ENCODE results near the gene PRKCI. TPM values are rescaled to one million over a fixed set of nuclear protein-coding genes. Genes with fewer than 3 reads are reported as not detected.

Gene PRKCI
- total and polyA plus RNA-seq, 2 donors (not counting 1 experiment from before 2014, with no cell fraction given) = 1.8 to 11.1 TPM

GRCh38 chr3:170330366-170330765 lies 108.1 kb downstream of the PRKCI start:
- no peak overlapping the region for H3K4me3 ChIP-seq (ENCODE audit: control extremely low read depth in 1 of 5, extremely low read depth in 1 of 5, insufficient read depth in 1 of 5, low read depth in 2 of 5, low read length in 4 of 5)
- no peak for TF ChIP-seq EZH2 (IDR thresholded peaks at IDR 0.05; ENCODE audit: borderline replicate concordance, insufficient read depth, low read depth, low read length, poor library complexity, severe bottlenecking)
- no peak for TF ChIP-seq CTCF (IDR thresholded peaks at IDR 0.05)
- no peak overlapping the region for H3K4me2 ChIP-seq (replicated peaks; ENCODE audit: low read depth, low read length, poor library complexity, severe bottlenecking)
- ChIA-PET CTCF (no interaction called here), POLR2A (no interaction called here)
- no peaks in the 10 kb centered on the region for H3K27me3 ChIP-seq (replicated peaks in 1 of 4; ENCODE audit: control extremely low read depth in 1 of 4, control insufficient read depth in 3 of 4, insufficient read depth in 4 of 4, low read length in 3 of 4)
- H3K9me3 ChIP-seq (ENCODE audit: control extremely low read depth in 1 of 3, control insufficient read depth in 2 of 3, insufficient read depth in 1 of 3, low read length in 2 of 3) = peaks cover 0 to 9% (median 0%) of the 10 kb centered on the region in 3 donors
- intact Hi-C loops (cut with micrococcal nuclease) = no loop called here
- DNase-seq (no peak), ATAC-seq (ENCODE audit: low read depth) (no peak)
- 73% methylated on average over 4 of the region's 5 CpGs for WGBS (ENCODE audit: insufficient coverage)
- no peaks in the 10 kb centered on the region for H3K9me3 Mint-ChIP-seq (ENCODE audit: insufficient read depth)
- no peaks in the 10 kb centered on the region for H4K20me1 ChIP-seq (ENCODE audit: control insufficient read depth, insufficient read depth, low read length, poor library complexity, severe bottlenecking)
- no peak overlapping the region for H3K27ac ChIP-seq (ENCODE audit: low read length in 2 of 2)
- H3K27me3 Mint-ChIP-seq = no peaks in the 10 kb centered on the region
- no peak overlapping the region for H2AFZ ChIP-seq (ENCODE audit: insufficient read depth, low read depth, low read length, poor library complexity, severe bottlenecking)
- no peak overlapping the region for H3K9ac ChIP-seq (ENCODE audit: low read length)
- H3K27ac Mint-ChIP-seq = no peak overlapping the region
- H3K4me1 ChIP-seq (ENCODE audit: control insufficient read depth in 2 of 2, insufficient read depth in 2 of 2, low read length in 2 of 2) = peaks cover 13% of the 10 kb centered on the region in 2 donors
- H3K4me3 Mint-ChIP-seq = no peak overlapping the region
- no peaks in the 10 kb centered on the region for H3K79me2 ChIP-seq (ENCODE audit: control insufficient read depth, insufficient read depth, low read length)
- peaks cover 24% of the 10 kb centered on the region for H3K4me1 Mint-ChIP-seq
- no peaks in the 10 kb centered on the region for H3K36me3 ChIP-seq (replicated peaks in 1 of 2; ENCODE audit: control extremely low read depth in 1 of 2, control insufficient read depth in 1 of 2, extremely low read depth in 1 of 2, insufficient read depth in 2 of 2, low read length in 1 of 2)

- Mint-ChIP-seq H3K4me1 (peaks cover 21% of the 10 kb centered on the region), H3K27me3 (no peaks in the 10 kb centered on the region), H3K9me3 (ENCODE audit: insufficient read depth) (no peaks in the 10 kb centered on the region), H3K27ac (peak overlapping the region; percentile 10), H3K4me3 (no peak overlapping the region)
- Histone ChIP-seq H3K4me1 (ENCODE audit: control insufficient read depth in 2 of 2, insufficient read depth in 2 of 2, low read length in 2 of 2) (peaks cover 13% of the 10 kb centered on the region in 2 donors), H3K9ac (ENCODE audit: low read length) (no peak overlapping the region), H3K79me2 (ENCODE audit: control insufficient read depth, insufficient read depth, low read length) (no peaks in the 10 kb centered on the region), H3K4me3 (ENCODE audit: control extremely low read depth in 1 of 5, extremely low read depth in 1 of 5, insufficient read depth in 1 of 5, low read depth in 2 of 5, low read length in 4 of 5) (no peak overlapping the region), H3K36me3 (replicated peaks in 1 of 2; ENCODE audit: control extremely low read depth in 1 of 2, control insufficient read depth in 1 of 2, extremely low read depth in 1 of 2, insufficient read depth in 2 of 2, low read length in 1 of 2) (no peaks in the 10 kb centered on the region), H3K9me3 (ENCODE audit: control extremely low read depth in 1 of 3, control insufficient read depth in 2 of 3, insufficient read depth in 1 of 3, low read length in 2 of 3) (peaks cover 0 to 9% (median 0%) of the 10 kb centered on the region in 3 donors), H3K27ac (ENCODE audit: low read length in 2 of 2) (peak overlapping the region in 1 of 2 donors; percentile 53), H2AFZ (ENCODE audit: insufficient read depth, low read depth, low read length, poor library complexity, severe bottlenecking) (peak overlapping the region; percentile 34), H4K20me1 (ENCODE audit: control insufficient read depth, insufficient read depth, low read length, poor library complexity, severe bottlenecking) (no peaks in the 10 kb centered on the region), H3K27me3 (replicated peaks in 1 of 4; ENCODE audit: control extremely low read depth in 1 of 4, control insufficient read depth in 3 of 4, insufficient read depth in 4 of 4, low read length in 3 of 4) (no peaks in the 10 kb centered on the region), H3K4me2 (replicated peaks; ENCODE audit: low read depth, low read length, poor library complexity, severe bottlenecking) (peak overlapping the region; percentile 46)
- CTCF ChIA-PET = no interaction called here
- DNase-seq (peak; percentile 34), ATAC-seq (ENCODE audit: low read depth) (peak; percentile 39)
- intact Hi-C loops (cut with micrococcal nuclease) = no loop called here
- TF ChIP-seq CTCF (IDR thresholded peaks at IDR 0.05) (no peak), EZH2 (IDR thresholded peaks at IDR 0.05; ENCODE audit: borderline replicate concordance, insufficient read depth, low read depth, low read length, poor library complexity, severe bottlenecking) (no peak)
- 14% methylated on average over 2 of the region's 4 CpGs for WGBS (ENCODE audit: insufficient coverage)
- POLR2A ChIA-PET = no interaction called here
These were observed 108.9 kb downstream of the PRKCI start for GRCh38 chr3:170331143-170331542.
